ENCODE measurements around the gene MRPS22. TPM values are rescaled to one million over a fixed set of nuclear protein-coding genes. Genes with fewer than 3 reads are reported as not detected.
A peak's percentile ranks its signal among the peaks of the same experiment; 100 is the strongest.

The MRPS22 gene
- total RNA-seq (2014; rRNA removed; shearing (Covaris generic)): 188 and 190 TPM in 2 replicates

DNA sequence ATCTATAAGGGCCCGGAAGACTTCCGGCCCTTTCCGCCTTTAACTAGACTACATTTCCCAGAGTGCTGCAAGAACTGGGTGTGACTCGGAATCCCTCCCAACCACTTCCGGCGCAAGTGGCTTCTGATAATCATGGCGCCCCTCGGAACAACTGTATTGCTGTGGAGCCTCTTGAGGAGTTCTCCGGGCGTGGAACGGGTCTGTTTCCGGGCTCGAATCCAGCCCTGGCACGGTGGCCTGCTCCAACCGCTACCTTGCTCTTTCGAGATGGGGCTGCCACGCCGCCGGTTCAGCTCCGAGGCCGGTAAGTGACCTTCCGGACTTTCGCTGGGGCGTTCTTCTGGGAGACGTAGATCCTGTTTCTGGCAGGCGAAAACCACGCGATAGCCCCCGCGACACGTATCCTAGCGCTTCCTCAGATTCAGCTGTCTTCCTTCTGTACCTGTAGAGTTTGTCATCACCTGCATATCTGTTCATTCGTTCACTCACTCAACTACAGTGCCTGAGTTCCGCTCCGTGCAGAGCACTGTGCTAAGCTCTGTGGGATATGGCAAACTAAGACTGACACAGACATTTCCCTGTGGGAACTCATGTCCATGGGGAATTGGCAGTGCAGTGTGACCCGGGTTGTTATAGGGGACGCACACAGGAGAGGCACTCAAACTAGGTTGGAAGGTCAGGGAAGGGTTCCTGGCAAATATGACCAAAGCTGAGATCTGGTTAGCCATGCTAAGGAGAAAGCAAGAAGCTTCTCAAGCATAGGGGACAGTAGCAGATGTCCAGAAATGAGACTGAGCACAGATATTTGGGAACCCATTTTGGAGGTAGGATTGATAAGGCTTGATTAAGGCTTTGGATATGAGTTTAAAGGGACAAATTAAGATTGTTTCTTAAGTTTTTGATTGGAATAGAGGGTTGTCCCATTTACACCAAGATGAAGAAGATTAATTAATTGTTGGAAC is at the start of gene MRPS22:
TSS of gene MRPS22 (plus strand) at position 126 of the 962 bp plus-strand sequence. CDS start at position 133, 7 bp downstream.
- DNase-seq (ENCODE audit: low read depth): peak; percentile 90

DNA sequence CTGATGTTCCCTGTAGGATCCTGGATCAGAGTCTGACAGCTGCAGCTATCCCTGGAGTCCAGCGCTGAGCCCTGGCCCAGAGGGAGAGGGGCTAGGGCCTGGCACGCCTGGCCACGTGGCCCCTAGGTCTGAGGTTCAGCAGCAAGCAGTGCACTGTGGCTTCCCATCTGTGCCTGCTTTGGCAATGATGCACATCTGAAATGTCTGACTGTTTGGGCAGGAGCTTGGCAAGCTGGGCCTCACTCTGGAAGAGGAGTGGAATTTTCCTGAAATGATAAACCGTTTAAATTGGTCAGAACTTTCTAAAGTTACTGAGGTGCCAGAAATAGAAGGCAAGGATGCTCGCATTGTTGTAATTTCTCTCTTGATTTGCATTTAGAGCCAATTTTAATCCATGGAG is 48.8 kb upstream of the MRPS22 start:
- DNase-seq (ENCODE audit: low read depth): peak; percentile 69

DNA sequence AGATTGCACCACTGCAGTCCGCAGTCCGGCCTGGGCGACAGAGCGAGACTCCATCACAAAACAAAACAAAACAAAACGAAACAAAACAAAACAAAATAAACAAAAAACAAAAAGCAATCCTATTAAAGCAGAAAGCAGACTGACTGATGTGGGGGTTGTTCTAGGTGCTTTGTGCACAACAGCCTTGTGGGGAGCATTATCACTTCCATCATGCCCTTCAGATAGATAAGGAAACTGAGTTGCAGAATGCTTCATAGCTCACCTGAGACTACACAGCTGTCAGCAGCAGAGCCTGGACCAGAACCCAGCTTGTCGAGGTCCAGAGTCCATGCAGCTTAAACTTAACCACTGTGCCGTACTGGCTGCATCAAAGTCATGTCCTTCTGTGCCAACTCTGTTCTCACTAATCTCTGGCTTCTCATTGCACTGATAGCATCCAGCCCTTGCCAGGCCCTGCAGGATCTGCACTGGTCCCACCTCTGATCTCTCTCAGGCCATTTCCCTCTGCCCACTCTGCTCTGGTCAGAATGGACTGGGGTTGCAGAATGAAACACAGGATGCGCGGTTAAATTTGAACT is 47.6 kb upstream of the MRPS22 start:
- no peak for DNase-seq (ENCODE audit: low read depth)

- DNase-seq (ENCODE audit: low read depth): peak; percentile 70
Measured at GRCh38 chr3:139297588-139298311, 46.1 kb upstream of the MRPS22 start.

- DNase-seq (ENCODE audit: low read depth): peak; percentile 100
Measured at GRCh38 chr3:139299261-139300132, 44.3 kb upstream of the MRPS22 start.

GRCh38 chr3:139300416-139300815 is 43.4 kb upstream of the MRPS22 start:
- no peak for DNase-seq (ENCODE audit: low read depth)

- peak; percentile 84 for DNase-seq (ENCODE audit: low read depth)
Measured at GRCh38 chr3:139301183-139301582, 42.6 kb upstream of the MRPS22 start.

- peak; percentile 59 for DNase-seq (ENCODE audit: low read depth)
Measured at GRCh38 chr3:139301654-139302053, 42.2 kb upstream of the MRPS22 start.

GRCh38 chr3:139302084-139302800 is 41.6 kb upstream of the MRPS22 start:
- peak; percentile 100 for DNase-seq (ENCODE audit: low read depth)

DNA sequence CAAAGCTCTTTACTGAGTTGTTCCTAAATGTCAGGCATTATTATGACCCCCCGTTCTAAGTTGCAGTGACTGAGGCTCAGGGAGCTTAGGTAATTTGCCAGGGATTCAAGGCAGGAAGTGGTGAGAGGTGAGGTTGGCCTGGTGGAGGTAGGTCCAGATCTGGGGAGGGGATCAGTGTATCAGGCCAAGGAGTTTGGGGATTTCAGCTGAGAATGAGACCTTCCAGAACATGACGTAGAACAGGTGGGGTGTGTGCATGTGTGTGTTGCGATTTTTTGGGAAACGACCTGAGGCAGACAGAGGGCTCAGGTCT is 41.1 kb upstream of the MRPS22 start:
- no peak for DNase-seq (ENCODE audit: low read depth)

- no peak for DNase-seq (ENCODE audit: low read depth)
Measured at GRCh38 chr3:139303216-139303615, 40.6 kb upstream of the MRPS22 start.

GRCh38 chr3:139304383-139304782 is 39.4 kb upstream of the MRPS22 start:
- no peak for DNase-seq (ENCODE audit: low read depth)

DNA sequence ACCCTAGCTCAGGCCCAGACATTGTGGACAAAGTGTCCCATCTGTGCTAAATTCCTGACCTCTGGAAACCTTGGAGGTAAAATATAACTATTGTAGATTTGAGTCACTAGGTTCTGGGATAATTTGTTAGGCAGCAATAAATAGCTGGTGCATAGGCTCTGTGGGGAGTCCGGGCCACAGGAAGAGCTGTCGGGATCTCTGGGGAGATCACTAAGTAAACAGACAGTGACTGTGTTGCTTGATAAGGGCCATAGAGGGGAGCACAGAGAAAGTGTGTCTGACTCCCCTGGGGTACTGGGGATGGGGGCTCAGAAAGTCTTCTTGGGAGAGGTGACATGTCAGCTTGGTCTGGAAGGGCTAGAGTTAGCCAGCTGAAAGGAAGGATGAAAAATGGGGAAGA is 37.7 kb upstream of the MRPS22 start:
- DNase-seq (ENCODE audit: low read depth): no peak

DNA sequence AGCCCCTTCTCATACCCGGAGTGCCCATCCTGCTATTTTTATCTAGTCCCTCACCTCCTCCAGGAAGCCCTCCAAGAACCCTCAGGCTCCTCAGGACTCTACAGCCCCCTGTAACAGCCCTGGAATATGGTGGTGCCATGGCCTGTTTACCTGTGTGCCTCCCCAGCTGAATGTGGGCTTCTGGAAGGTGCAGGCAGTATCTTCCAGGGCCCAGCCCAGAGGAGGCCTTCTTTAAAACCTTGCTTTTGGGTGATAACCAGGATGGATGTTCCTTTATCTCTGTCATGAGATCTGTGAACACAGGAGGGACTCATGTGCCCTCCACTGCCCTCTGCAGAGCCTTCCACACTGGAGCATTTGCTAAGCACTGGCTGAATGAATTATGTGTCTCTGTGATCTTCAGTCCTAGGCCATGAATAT is 36.7 kb upstream of the MRPS22 start:
- DNase-seq (ENCODE audit: low read depth): no peak

GRCh38 chr3:139307601-139308555 is 35.9 kb upstream of the MRPS22 start:
- no peak for DNase-seq (ENCODE audit: low read depth)

DNA sequence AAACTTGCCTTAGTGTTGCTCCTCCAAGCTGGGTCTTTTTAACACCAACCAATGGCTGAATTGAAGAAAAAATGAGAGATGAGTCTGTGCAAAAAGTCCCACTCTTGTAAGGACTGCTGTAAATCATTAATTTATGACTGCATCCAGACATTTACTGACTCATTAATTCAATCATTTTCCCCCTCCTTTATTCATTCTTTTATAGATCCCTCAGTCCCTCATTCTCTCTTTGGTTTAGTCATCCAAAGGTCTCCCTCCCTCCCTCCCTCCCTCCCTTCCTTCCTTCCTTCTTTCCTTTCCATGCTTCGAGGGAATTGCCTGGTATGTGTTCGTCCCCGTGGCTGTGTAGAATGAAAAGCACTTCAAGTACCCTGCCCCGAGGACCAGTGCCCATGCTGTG is 35.3 kb upstream of the MRPS22 start:
- DNase-seq (ENCODE audit: low read depth): peak; percentile 54

GRCh38 chr3:139309061-139309591 is 34.7 kb upstream of the MRPS22 start:
- DNase-seq (ENCODE audit: low read depth): peak; percentile 90

DNA sequence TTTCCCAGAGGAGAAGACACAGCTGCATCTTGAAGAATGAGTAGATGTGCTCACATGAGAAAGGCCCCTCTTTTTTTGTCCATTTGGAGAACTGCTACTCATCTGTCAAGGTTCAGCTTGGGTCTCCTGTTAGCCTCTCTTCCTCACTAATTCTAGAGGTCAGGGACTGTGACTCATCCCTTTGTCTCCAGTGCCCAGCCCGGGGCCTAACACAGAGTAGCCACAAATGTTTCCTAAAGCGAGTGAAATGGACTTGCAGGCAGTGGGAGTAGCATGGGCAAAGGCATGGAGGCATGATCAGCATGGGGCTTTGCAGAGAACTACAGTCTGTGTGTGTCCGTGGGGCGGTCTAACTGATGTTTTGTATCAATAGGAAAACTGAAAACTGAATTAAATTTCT is 33.9 kb upstream of the MRPS22 start:
- peak; percentile 97 for DNase-seq (ENCODE audit: low read depth)

DNA sequence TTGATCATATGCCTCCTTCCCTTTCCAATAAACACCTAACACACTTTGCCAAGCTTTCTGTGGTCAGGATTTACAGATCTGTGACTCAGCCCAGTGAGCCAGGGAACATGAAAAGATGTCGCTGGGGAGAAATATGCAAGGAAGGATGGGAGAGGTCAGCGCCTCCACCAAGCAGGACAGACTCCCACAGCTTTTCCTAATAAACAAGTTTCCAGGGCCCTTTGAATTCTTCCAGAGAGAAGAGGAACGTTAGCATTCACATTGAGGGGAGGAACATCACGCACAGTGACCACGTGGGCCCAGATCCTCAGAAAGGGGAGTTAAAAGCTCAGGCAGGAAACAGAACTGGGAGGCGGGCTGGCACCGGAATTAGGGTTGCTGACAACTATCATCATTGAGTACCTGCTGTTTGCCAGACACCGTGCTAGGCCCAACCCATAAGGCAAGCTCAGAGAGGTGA is 33.3 kb upstream of the MRPS22 start:
- DNase-seq (ENCODE audit: low read depth): peak; percentile 99

Measured in RPMI7951 (cell line).